HG03469 (cell line): Measurements from ENCODE around the gene PTPRN2.

Experiments used
- ATAC-seq: cut with Tn5 transposase; IDR thresholded peaks from one replicate; pipeline ENCODE4 v1.9.1; 2021; ENCODE audit warnings: mild to moderate bottlenecking, moderate library complexity, moderate number of reproducible peaks; ENCODE audit not compliant: unreplicated experiment

Gene PTPRN2

GRCh38 chr7:157619753-157620525 is 967.7 kb downstream of the PTPRN2 start:
- ATAC-seq: no peak

- no peak for ATAC-seq
Observed at GRCh38 chr7:157618823-157619606, 968.6 kb downstream of the PTPRN2 start.

- ATAC-seq: no peak
Observed at GRCh38 chr7:157618091-157618726, 969.4 kb downstream of the PTPRN2 start.

GRCh38 chr7:157617401-157617800 is 970.2 kb downstream of the PTPRN2 start:
- no peak for ATAC-seq

- no peak for ATAC-seq
Observed at GRCh38 chr7:157616931-157617330, 970.7 kb downstream of the PTPRN2 start.

- no peak for ATAC-seq
Observed at GRCh38 chr7:157616426-157616825, 971.2 kb downstream of the PTPRN2 start.

- ATAC-seq: no peak
Observed at GRCh38 chr7:157615852-157616251, 971.8 kb downstream of the PTPRN2 start.

GRCh38 chr7:157615101-157615817 is 972.4 kb downstream of the PTPRN2 start:
- no peak for ATAC-seq

GRCh38 chr7:157614457-157615020 is 973.1 kb downstream of the PTPRN2 start:
- no peak for ATAC-seq

- no peak for ATAC-seq
Observed at GRCh38 chr7:157613575-157614322, 973.9 kb downstream of the PTPRN2 start.

GRCh38 chr7:157612664-157613561 is 974.7 kb downstream of the PTPRN2 start:
- ATAC-seq: no peak

- ATAC-seq: no peak
Observed at GRCh38 chr7:157612009-157612663, 975.5 kb downstream of the PTPRN2 start.

GRCh38 chr7:157611341-157611740 is 976.3 kb downstream of the PTPRN2 start:
- ATAC-seq: no peak

- ATAC-seq: no peak
Observed at GRCh38 chr7:157610671-157611295, 976.8 kb downstream of the PTPRN2 start.

GRCh38 chr7:157609932-157610640 is 977.5 kb downstream of the PTPRN2 start:
- no peak for ATAC-seq

- no peak for ATAC-seq
Observed at GRCh38 chr7:157609516-157609915, 978.1 kb downstream of the PTPRN2 start.

- ATAC-seq: no peak
Observed at GRCh38 chr7:157607218-157607617, 980.4 kb downstream of the PTPRN2 start.
